KBM-7 (cell line): ENCODE results near the gene ANKRD11.
A peak's percentile ranks its signal among the peaks of the same experiment; 100 is the strongest.
"Not testable (repeated sequence)": the region's sequence is repeated elsewhere in the genome, so short reads cannot be mapped to it uniquely, and the experiment has no call there.

Experiments used
- DNase-seq: peaks from one replicate; pipeline ENCODE4 v3.0.0-alpha.2; 2015
- in situ Hi-C: fragments of 300-500 bp; cut with MboI; formaldehyde crosslinking; loops from 2 replicates; pipeline ENCODE4 v1.14.3; 2020; ENCODE audit warnings: low sequenced_read_pairs, low pct_unique_long_range_greater_than_20kb, mixed read lengths

The ANKRD11 gene

GRCh38 chr16:89458551-89458950 is 31.8 kb downstream of the ANKRD11 start:
- in situ Hi-C loops: no loop called here
- no peak for DNase-seq

- in situ Hi-C loops: no loop called here
- DNase-seq: no peak
Measured at GRCh38 chr16:89456419-89456959, 33.9 kb downstream of the ANKRD11 start.

- no peak for DNase-seq
- in situ Hi-C loops: no loop called here
Measured at GRCh38 chr16:89455692-89456091, 34.7 kb downstream of the ANKRD11 start.

- DNase-seq: no peak
- in situ Hi-C loops: no loop called here
Measured at GRCh38 chr16:89455178-89455577, 35.2 kb downstream of the ANKRD11 start.

- DNase-seq, in situ Hi-C loops: not testable (repeated sequence)
Measured at GRCh38 chr16:89454378-89455125, 35.8 kb downstream of the ANKRD11 start.

- peak; percentile 59 for DNase-seq
- in situ Hi-C loops: no loop called here
Measured at GRCh38 chr16:89453501-89454321, 36.6 kb downstream of the ANKRD11 start.

GRCh38 chr16:89452925-89453324 is 37.4 kb downstream of the ANKRD11 start:
- in situ Hi-C loops: no loop called here
- no peak for DNase-seq

- DNase-seq: no peak
- in situ Hi-C loops: no loop called here
Measured at GRCh38 chr16:89452241-89452640, 38.1 kb downstream of the ANKRD11 start.

- in situ Hi-C loops: no loop called here
- no peak for DNase-seq
Measured at GRCh38 chr16:89450537-89450936, 39.8 kb downstream of the ANKRD11 start.

- peak; percentile 49 for DNase-seq
- in situ Hi-C loops: no loop called here
Measured at GRCh38 chr16:89449726-89450335, 40.5 kb downstream of the ANKRD11 start.

- in situ Hi-C loops: no loop called here
- DNase-seq: no peak
Measured at GRCh38 chr16:89448656-89449055, 41.7 kb downstream of the ANKRD11 start.

- in situ Hi-C loops: no loop called here
- DNase-seq: no peak
Measured at GRCh38 chr16:89446975-89447293, 43.4 kb downstream of the ANKRD11 start.

- peak; percentile 43 for DNase-seq
- in situ Hi-C loops: no loop called here
Measured at GRCh38 chr16:89446136-89446974, 44.0 kb downstream of the ANKRD11 start.

GRCh38 chr16:89445166-89445565 is 45.2 kb downstream of the ANKRD11 start:
- no peak for DNase-seq
- in situ Hi-C loops: no loop called here

- DNase-seq: no peak
- in situ Hi-C loops: no loop called here
Measured at GRCh38 chr16:89444728-89445127, 45.6 kb downstream of the ANKRD11 start.

GRCh38 chr16:89444151-89444723 is 46.1 kb downstream of the ANKRD11 start:
- in situ Hi-C loops: no loop called here
- peak; percentile 65 for DNase-seq

- in situ Hi-C loops: no loop called here
- DNase-seq: no peak
Measured at GRCh38 chr16:89443727-89444084, 46.7 kb downstream of the ANKRD11 start.

GRCh38 chr16:89442990-89443726 is 47.2 kb downstream of the ANKRD11 start:
- no peak for DNase-seq
- in situ Hi-C loops: no loop called here
